Naive thymus-derived CD8-positive, alpha-beta T cell (primary cell): ENCODE measurements around the gene PPFIA2. TPM values are rescaled to one million over a fixed set of nuclear protein-coding genes. Genes with fewer than 3 reads are reported as not detected.

Experiments
- ATAC-seq, 2 donors: fragments of 150-1000 bp; cut with Tn5 transposase in 1 of 2; sonication (Bioruptor Pico), chemical (Tn5 transposase) in 1 of 2; 1 replicate in 1 of 2; 2 replicates in 1 of 2; pipeline ENCODE4 v1.10.0; 2021; ENCODE audit warnings: mild to moderate bottlenecking in 2 of 2, moderate library complexity in 2 of 2
- POLR2A ChIA-PET: fragments of 350-600 bp; sonication (Branson Sonifier 250); formaldehyde crosslinking; loops from one replicate; lab custom pipeline; 2021; ENCODE audit warnings: antibody characterized with exemption; lab: Charles Lee
- DNase-seq, 10 donors: peaks; one replicate each; pipeline versions ENCODE4 v3.0.0 to v3.0.0-alpha.2; 2020 to 2022
- H3K27ac Mint-ChIP-seq, 10 donors: one replicate each; pipeline ENCODE4 v1.8.0; 2020 to 2022; ENCODE audit warnings: mild to moderate bottlenecking in 10 of 10, mixed read lengths in 10 of 10, moderate library complexity in 4 of 10, inconsistent platforms in 1 of 10
- H3K27me3 Mint-ChIP-seq, 5 donors: one replicate each; pipeline ENCODE4 v1.8.0; 2021 to 2022; ENCODE audit warnings: mixed read lengths in 5 of 5
- H3K36me3 Mint-ChIP-seq, 3 donors: one replicate each; pipeline ENCODE4 v1.8.0; 2020 to 2022; ENCODE audit warnings: mixed read lengths in 3 of 3, mild to moderate bottlenecking in 2 of 3, inconsistent platforms in 1 of 3
- H3K4me1 Mint-ChIP-seq, 4 donors: one replicate each; pipeline ENCODE4 v1.8.0; 2021 to 2022; ENCODE audit warnings: mixed read lengths in 4 of 4
- H3K4me3 Mint-ChIP-seq, 10 donors: one replicate each; pipeline ENCODE4 v1.8.0; 2020 to 2022; ENCODE audit warnings: mild to moderate bottlenecking in 10 of 10, mixed read lengths in 10 of 10, moderate library complexity in 6 of 10, inconsistent platforms in 1 of 10
- H3K9me3 Mint-ChIP-seq, 9 donors: one replicate each; pipeline ENCODE4 v1.8.0; 2020 to 2022; ENCODE audit warnings: mixed read lengths in 9 of 9, mild to moderate bottlenecking in 3 of 9, inconsistent platforms in 1 of 9, moderate library complexity in 1 of 9
- polyA plus RNA-seq, 3 donors: library from polyadenylated mRNA; unstranded; fragments of 300-500 nt; fragmentation: Illumina TruSeq; gene quantifications; one replicate each; pipeline ENCODE4 v1.2.3, GENCODE V29; 2021
- total RNA-seq, 8 experiments: library from RNA in 2 of 8; stranded (reverse) in 2 of 8; gene quantifications; one replicate each; pipeline ENCODE4 v1.2.3 and lab custom pipeline; 2021 to 2026

PPFIA2 gene
- total and polyA plus RNA-seq, 5 experiments from 2014 or later = not detected

GRCh38 chr12:81333812-81334211 is 425.3 kb downstream of the PPFIA2 start:
- Mint-ChIP-seq H3K36me3 (no peaks in the 10 kb centered on the region), H3K4me3 (no peak overlapping the region), H3K27me3 (no peaks in the 10 kb centered on the region), H3K27ac (no peak overlapping the region), H3K9me3 (peaks cover 0 to 9% (median 2%) of the 10 kb centered on the region in 9 donors), H3K4me1 (no peaks in the 10 kb centered on the region)
- POLR2A ChIA-PET = no interaction called here
- ATAC-seq = no peak
- DNase-seq = no peak

DNA sequence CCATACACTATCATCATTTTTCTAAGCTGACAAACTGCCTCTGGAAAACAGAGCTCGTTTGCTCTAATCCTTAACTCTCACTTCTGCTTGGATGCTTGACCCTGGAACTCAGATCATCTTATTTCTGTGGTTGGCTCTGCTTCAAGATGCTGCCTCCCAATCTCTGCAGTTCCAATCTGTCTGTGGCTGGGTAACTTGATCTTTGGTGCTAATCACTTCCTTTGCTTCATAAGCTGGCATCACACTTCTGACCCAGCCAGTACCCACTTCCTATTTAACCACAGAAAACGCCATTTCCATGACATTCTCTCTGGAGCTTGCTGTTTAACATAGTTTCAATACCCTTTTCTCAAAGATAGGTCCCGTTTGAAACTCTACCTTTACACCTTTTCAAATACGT is 427.1 kb downstream of the PPFIA2 start:
- DNase-seq (no peak), ATAC-seq (no peak)
- Mint-ChIP-seq H3K27me3 (no peaks in the 10 kb centered on the region), H3K9me3 (peaks cover 0 to 9% (median 2%) of the 10 kb centered on the region in 9 donors), H3K36me3 (no peaks in the 10 kb centered on the region), H3K27ac (no peak overlapping the region), H3K4me1 (no peaks in the 10 kb centered on the region), H3K4me3 (no peak overlapping the region)
- POLR2A ChIA-PET = no interaction called here

GRCh38 chr12:81330480-81330879 is 428.7 kb downstream of the PPFIA2 start:
- Mint-ChIP-seq H3K9me3 (peaks cover 0 to 9% (median 2%) of the 10 kb centered on the region in 9 donors), H3K27me3 (no peaks in the 10 kb centered on the region), H3K4me1 (no peaks in the 10 kb centered on the region), H3K27ac (no peak overlapping the region), H3K36me3 (no peaks in the 10 kb centered on the region), H3K4me3 (no peak overlapping the region)
- DNase-seq (no peak), ATAC-seq (no peak)
- POLR2A ChIA-PET = no interaction called here

GRCh38 chr12:81329085-81329484 is 430.1 kb downstream of the PPFIA2 start:
- ATAC-seq = no peak

DNA sequence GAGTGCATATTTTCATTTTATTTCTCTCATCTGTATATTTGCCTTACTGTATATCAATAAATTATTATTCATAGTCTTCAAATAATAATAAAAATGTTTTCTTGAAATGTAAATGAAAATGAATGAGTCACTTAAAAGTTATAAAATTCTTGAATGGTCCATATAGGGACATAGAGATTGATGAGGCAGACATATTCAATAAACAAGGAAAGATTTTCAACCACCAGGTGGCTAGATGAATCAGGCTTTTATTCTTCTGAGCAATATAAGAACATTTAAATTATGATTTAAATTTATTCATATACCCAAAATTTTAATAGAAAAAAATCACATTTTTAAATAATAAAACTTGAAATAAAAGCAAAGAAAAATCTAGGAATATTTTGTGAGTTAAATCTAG is 431.7 kb downstream of the PPFIA2 start:
- no peak for DNase-seq
- POLR2A ChIA-PET = no interaction called here
- ATAC-seq = no peak
- no peaks in the 10 kb centered on the region for H3K27me3 Mint-ChIP-seq
- H3K36me3 Mint-ChIP-seq = no peaks in the 10 kb centered on the region
- no peaks in the 10 kb centered on the region for H3K4me1 Mint-ChIP-seq
- H3K27ac Mint-ChIP-seq = no peak overlapping the region
- H3K4me3 Mint-ChIP-seq = no peak overlapping the region
- peaks cover 0 to 6% (median 0%) of the 10 kb centered on the region in 9 donors for H3K9me3 Mint-ChIP-seq

More at GRCh38 chr12:81329085-81329484, 430.1 kb downstream of the PPFIA2 start:
- Mint-ChIP-seq H3K4me3 (no peak overlapping the region), H3K36me3 (no peaks in the 10 kb centered on the region), H3K4me1 (no peaks in the 10 kb centered on the region), H3K27me3 (no peaks in the 10 kb centered on the region), H3K27ac (peak overlapping the region in 1 of 10 donors; percentile 40), H3K9me3 (peaks cover 0 to 3% (median 0%) of the 10 kb centered on the region in 9 donors)
- no peak for DNase-seq
- POLR2A ChIA-PET = no interaction called here

GRCh38 chr12:81325086-81325485 is 434.1 kb downstream of the PPFIA2 start:
- no peak for DNase-seq
- Mint-ChIP-seq H3K4me3 (no peak overlapping the region), H3K4me1 (no peaks in the 10 kb centered on the region), H3K27me3 (no peaks in the 10 kb centered on the region), H3K36me3 (no peaks in the 10 kb centered on the region), H3K9me3 (peaks cover 0 to 4% (median 0%) of the 10 kb centered on the region in 9 donors), H3K27ac (no peak overlapping the region)
- no peak for ATAC-seq
- POLR2A ChIA-PET = no interaction called here

DNA sequence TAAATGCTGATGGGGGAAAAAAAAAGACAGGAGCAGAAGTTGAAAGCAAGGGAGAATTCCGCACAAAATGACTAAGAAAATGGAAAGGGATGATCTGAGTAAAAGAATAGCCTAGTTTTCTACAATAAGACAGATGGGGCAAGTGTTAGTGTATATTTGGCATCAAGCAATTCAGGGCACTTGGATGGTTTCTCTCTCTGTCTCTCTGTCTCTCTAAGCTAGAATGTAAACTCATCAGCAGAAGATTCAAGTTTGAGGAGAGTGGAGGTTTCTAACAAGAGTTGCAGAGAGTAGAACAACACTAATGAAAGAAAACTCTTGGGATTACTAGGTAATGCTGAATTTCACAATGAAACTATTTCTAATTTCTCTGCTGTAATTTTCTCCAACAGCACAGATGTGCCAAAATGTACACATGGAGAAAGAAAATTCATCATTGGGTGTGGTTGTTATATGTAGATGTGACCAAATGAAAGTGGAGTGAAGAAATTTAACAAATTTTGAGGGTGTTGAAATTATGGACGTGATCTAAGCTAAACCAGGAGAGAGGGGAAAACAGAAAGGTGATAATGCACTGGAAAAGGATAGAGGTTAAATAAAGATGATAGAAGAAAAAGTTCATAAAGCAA is 444.1 kb downstream of the PPFIA2 start:
- POLR2A ChIA-PET = no interaction called here
- Mint-ChIP-seq H3K4me3 (no peak overlapping the region), H3K36me3 (no peaks in the 10 kb centered on the region), H3K9me3 (peaks cover 0 to 4% (median 0%) of the 10 kb centered on the region in 9 donors), H3K4me1 (no peaks in the 10 kb centered on the region), H3K27ac (no peak overlapping the region), H3K27me3 (no peaks in the 10 kb centered on the region)
- ATAC-seq (no peak), DNase-seq (no peak)

- POLR2A ChIA-PET = no interaction called here
- H3K4me1 Mint-ChIP-seq = no peaks in the 10 kb centered on the region
- no peak for DNase-seq
- no peak overlapping the region for H3K27ac Mint-ChIP-seq
- H3K36me3 Mint-ChIP-seq = no peaks in the 10 kb centered on the region
- H3K9me3 Mint-ChIP-seq = peaks cover 0 to 19% (median 2%) of the 10 kb centered on the region in 9 donors
- no peak overlapping the region for H3K4me3 Mint-ChIP-seq
- no peak for ATAC-seq
- H3K27me3 Mint-ChIP-seq = no peaks in the 10 kb centered on the region
Measured at GRCh38 chr12:81303935-81304334, 455.2 kb downstream of the PPFIA2 start.

DNA sequence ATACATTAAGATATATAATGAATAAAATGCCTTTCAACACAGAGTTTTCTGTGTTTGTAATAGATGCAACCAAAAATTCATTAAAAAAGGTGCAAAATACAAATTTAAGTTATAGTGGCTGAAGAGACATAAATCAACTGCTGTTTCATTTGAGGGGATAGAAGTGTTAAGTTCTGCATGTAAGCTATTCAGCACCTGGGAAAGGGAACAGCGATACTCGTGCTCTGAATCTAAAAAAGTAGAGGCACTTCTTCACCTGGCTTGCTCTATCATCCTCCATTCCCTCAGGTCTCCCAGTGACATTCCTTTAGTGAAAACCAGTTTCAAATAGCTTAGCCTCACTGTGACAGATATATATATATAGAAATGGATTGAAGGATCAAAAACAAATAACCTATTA is 458.7 kb downstream of the PPFIA2 start:
- Mint-ChIP-seq H3K36me3 (no peaks in the 10 kb centered on the region), H3K27me3 (no peaks in the 10 kb centered on the region), H3K27ac (no peak overlapping the region), H3K4me3 (no peak overlapping the region), H3K4me1 (no peaks in the 10 kb centered on the region), H3K9me3 (peaks cover 0 to 19% (median 2%) of the 10 kb centered on the region in 9 donors)
- ATAC-seq = no peak
- DNase-seq = no peak
- POLR2A ChIA-PET = no interaction called here

DNA sequence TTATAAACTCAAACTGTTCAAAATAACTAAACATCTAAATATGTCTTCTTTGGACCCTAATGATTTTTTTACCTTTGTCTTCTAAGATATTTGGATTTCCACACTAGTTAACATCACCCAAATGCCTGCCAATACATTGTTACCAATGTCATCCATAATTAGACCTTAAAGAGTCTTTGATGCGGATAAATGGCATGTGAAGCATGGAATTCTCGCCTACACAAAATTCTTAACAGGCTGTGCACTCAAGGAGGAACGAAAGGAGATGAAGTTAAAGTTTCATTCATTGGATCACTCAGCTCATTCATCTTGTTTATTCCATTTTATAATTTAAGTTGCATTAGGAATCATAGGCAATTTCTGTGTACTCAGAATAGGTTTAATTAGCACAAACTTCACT is 461.5 kb downstream of the PPFIA2 start:
- Mint-ChIP-seq H3K4me1 (no peaks in the 10 kb centered on the region), H3K27me3 (no peaks in the 10 kb centered on the region), H3K36me3 (no peaks in the 10 kb centered on the region), H3K27ac (no peak overlapping the region), H3K4me3 (no peak overlapping the region), H3K9me3 (peaks cover 0 to 21% (median 2%) of the 10 kb centered on the region in 9 donors)
- no peak for ATAC-seq
- DNase-seq = no peak
- POLR2A ChIA-PET = no interaction called here

DNA sequence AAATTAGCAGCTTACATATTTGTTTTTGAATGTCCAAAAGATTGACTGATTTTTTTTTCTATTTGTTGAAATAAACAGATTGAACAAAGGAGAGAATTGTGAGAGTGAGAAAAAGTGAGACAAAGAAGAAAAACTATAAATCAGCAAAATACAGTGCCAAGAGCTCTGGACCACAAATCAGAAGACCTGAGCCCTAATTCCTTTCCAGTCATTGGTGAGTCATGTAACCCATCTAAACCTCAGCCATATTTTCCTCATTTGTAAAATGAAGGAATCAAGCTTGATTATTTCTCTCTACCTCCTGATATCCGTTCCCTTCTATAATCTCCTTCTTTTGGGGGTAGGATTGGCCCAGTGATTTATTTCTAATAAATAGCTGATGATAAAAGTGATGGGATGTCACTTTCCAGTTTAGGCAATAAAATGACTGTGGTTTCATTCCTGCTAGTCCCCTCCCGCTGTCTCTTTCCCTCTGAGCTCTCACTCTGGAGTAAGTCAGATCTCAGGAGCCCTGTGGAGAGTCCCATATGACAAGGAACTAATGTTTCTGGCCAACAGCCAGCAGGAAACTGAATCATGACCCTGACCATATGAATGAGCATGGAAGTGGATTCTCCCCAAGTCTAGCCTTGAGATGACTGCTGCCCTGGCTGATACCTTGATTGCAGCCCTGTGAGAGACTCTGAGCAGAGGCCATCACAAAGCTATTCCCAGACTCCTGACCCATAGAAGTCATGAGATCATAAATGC is 462.4 kb downstream of the PPFIA2 start:
- ATAC-seq (no peak), DNase-seq (no peak)
- Mint-ChIP-seq H3K27ac (no peak overlapping the region), H3K4me1 (no peaks in the 10 kb centered on the region), H3K27me3 (no peaks in the 10 kb centered on the region), H3K4me3 (no peak overlapping the region), H3K36me3 (no peaks in the 10 kb centered on the region), H3K9me3 (peaks cover 0 to 17% (median 1%) of the 10 kb centered on the region in 9 donors)
- POLR2A ChIA-PET = no interaction called here

DNA sequence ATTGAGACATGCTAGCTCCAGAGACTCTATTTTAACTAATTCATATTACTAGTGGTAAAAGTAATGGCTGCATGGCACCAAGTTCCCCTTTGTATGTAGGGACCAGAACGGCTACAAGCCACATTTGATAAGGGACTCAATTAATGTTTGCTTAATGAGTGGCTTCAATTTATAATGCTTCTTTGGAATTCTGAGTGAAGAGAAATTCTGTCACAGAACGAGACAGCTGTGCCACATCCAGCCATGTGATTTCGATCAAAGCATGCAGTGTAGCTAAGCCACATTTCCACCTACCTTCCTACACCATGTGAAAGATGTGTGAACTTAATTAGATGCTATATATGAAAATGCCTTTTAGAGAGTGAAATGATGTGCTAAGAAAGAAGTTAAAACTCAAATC is 463.9 kb downstream of the PPFIA2 start:
- ATAC-seq = no peak
- Mint-ChIP-seq H3K4me1 (no peaks in the 10 kb centered on the region), H3K27ac (no peak overlapping the region), H3K36me3 (no peaks in the 10 kb centered on the region), H3K9me3 (peaks cover 0 to 15% (median 0%) of the 10 kb centered on the region in 9 donors), H3K27me3 (no peaks in the 10 kb centered on the region), H3K4me3 (no peak overlapping the region)
- POLR2A ChIA-PET = no interaction called here
- DNase-seq = no peak

DNA sequence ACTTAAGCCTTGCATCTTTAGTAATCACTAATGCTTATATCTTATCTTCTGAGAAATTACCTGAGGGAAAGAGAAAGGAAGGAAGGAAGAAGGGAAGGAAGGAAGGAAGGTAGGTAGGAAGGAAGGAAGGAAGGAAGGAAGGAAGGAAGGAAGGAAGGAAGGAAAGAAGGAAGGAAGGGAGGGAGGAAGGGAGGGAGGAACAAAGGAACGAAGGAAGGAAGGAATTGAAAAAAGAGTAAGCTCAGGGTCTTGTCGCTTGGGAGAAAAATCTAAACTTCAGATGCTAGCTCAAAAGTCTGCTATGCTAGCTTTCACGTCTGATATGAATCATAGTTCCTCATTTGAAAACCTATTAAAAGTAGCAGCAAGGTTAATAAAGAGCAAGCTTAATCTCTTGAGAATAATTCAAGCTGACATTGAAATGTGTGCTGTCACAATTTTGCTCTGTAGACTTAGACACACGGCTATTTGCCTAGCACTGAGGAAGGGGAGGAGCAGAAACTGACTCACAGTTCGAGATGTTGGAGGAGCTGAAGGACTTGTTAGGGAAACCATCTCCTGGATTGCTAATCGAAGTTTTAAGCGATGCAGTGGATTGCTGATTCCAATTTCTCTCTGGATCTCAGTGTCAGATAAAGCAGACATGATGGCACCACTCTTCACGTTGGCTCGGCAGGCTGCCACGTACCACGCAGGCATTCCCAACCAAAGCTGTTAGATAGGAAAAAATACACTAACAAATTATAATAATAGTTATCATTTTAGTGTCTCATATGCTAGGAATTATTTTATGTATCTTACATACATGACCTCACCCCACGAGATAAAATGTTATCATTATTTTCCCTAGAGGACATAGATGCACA is 464.6 kb downstream of the PPFIA2 start:
- POLR2A ChIA-PET = no interaction called here
- Mint-ChIP-seq H3K4me3 (no peak overlapping the region), H3K4me1 (no peaks in the 10 kb centered on the region), H3K27me3 (no peaks in the 10 kb centered on the region), H3K27ac (no peak overlapping the region), H3K36me3 (no peaks in the 10 kb centered on the region), H3K9me3 (peaks cover 0 to 15% (median 0%) of the 10 kb centered on the region in 9 donors)
- DNase-seq = no peak
- ATAC-seq = no peak
